PC-9 (cell line): ENCODE results near the gene SMKR1.

Experiments used
- CTCF ChIP-seq: fragments of 200-600 bp; sonication (generic); conservative IDR thresholded peaks from 2 replicates; pipeline ENCODE4 v1.6.1; 2017; ENCODE audit warnings: mixed run types, antibody characterized with exemption, mild to moderate bottlenecking, moderate library complexity
- EZH2 ChIP-seq: fragments of 200-600 bp; sonication (generic); IDR thresholded peaks from 2 replicates; pipeline ENCODE4 v1.8.0; 2017; ENCODE audit warnings: antibody characterized with exemption, low read depth

GRCh38 chr7:129454249-129454551 lies 48.1 kb upstream of the SMKR1 start:
- TF ChIP-seq CTCF: no peak
- TF ChIP-seq EZH2: no peak
